ENCODE data around the gene ZNF189. TPM values are rescaled to one million over a fixed set of nuclear protein-coding genes. Genes with fewer than 3 reads are reported as not detected.

Gene ZNF189
- total and polyA plus RNA-seq, 9 donors: 11.3 to 30.5 (median 25.1) TPM

GRCh38 chr9:101362450-101362849 is 36.2 kb upstream of the ZNF189 start:
- DNase-seq: no peak
- WGBS, 3 donors: 61 to 80% (median 67%) methylated on average over 5 of the region's 5 CpGs
- Histone ChIP-seq H3K27me3 (no peaks in the 10 kb centered on the region), H3K4me3 (no peak overlapping the region), H3K27ac (no peak overlapping the region), H3K9me3 (no peaks in the 10 kb centered on the region), H3K36me3 (no peaks in the 10 kb centered on the region), H3K4me1 (ENCODE audit: insufficient read depth) (no peaks in the 10 kb centered on the region)
- TF ChIP-seq CTCF (IDR thresholded peaks at IDR 0.05) (no peak), EP300 (IDR thresholded peaks at IDR 0.05) (no peak), POLR2A (IDR thresholded peaks at IDR 0.05) (no peak)
- intact Hi-C loops (cut with DNase I): no loop called here

- no peaks in the 10 kb centered on the region for H3K9me3 ChIP-seq
- H3K27ac ChIP-seq: no peak overlapping the region
- DNase-seq: no peak
- no peaks in the 10 kb centered on the region for H3K27me3 ChIP-seq
- H3K36me3 ChIP-seq: no peaks in the 10 kb centered on the region
- intact Hi-C loops (cut with DNase I): no loop called here
- H3K4me1 ChIP-seq (ENCODE audit: insufficient read depth): no peaks in the 10 kb centered on the region
- TF ChIP-seq POLR2A (IDR thresholded peaks at IDR 0.05) (no peak), CTCF (IDR thresholded peaks at IDR 0.05) (no peak), EP300 (IDR thresholded peaks at IDR 0.05) (no peak)
- H3K4me3 ChIP-seq: no peak overlapping the region
Measured at GRCh38 chr9:101365181-101365580, 33.5 kb upstream of the ZNF189 start.

- no peaks in the 10 kb centered on the region for H3K4me1 ChIP-seq (ENCODE audit: insufficient read depth)
- no peak overlapping the region for H3K4me3 ChIP-seq
- TF ChIP-seq EP300 (IDR thresholded peaks at IDR 0.05): no peak
- TF ChIP-seq POLR2A (IDR thresholded peaks at IDR 0.05): no peak
- no peak for TF ChIP-seq CTCF (IDR thresholded peaks at IDR 0.05)
- no peaks in the 10 kb centered on the region for H3K36me3 ChIP-seq
- H3K9me3 ChIP-seq: no peaks in the 10 kb centered on the region
- H3K27me3 ChIP-seq: no peaks in the 10 kb centered on the region
- DNase-seq: no peak
- no peak overlapping the region for H3K27ac ChIP-seq
- intact Hi-C loops (cut with DNase I): no loop called here
- WGBS, 3 donors: 42 to 49% (median 43%) methylated on average over 5 of the region's 5 CpGs
Measured at GRCh38 chr9:101366038-101366756, 32.5 kb upstream of the ZNF189 start.

- no peaks in the 10 kb centered on the region for H3K27me3 ChIP-seq
- H3K36me3 ChIP-seq: no peaks in the 10 kb centered on the region
- H3K4me3 ChIP-seq: no peak overlapping the region
- TF ChIP-seq CTCF (IDR thresholded peaks at IDR 0.05) (no peak), EP300 (IDR thresholded peaks at IDR 0.05) (no peak), POLR2A (IDR thresholded peaks at IDR 0.05) (no peak)
- H3K4me1 ChIP-seq (ENCODE audit: insufficient read depth): no peaks in the 10 kb centered on the region
- DNase-seq: no peak
- no peaks in the 10 kb centered on the region for H3K9me3 ChIP-seq
- WGBS, 3 donors: 91 to 95% (median 94%) methylated on average over 3 of the region's 3 CpGs
- intact Hi-C loops (cut with DNase I): no loop called here
- H3K27ac ChIP-seq: no peak overlapping the region
Measured at GRCh38 chr9:101367323-101367722, 31.3 kb upstream of the ZNF189 start.
